Activated effector memory CD4-positive, alpha-beta T cell treated with anti-CD3 and anti-CD28 coated beads, Interleukin-2, amount 50 U/mL, for 16 hours (primary cell): ENCODE data around the gene ERI2.
"Not testable (repeated sequence)": the region's sequence is repeated elsewhere in the genome, so short reads cannot be mapped to it uniquely, and the experiment has no call there.

ENCODE experiments used
- DNase-seq: peaks from one replicate; pipeline ENCODE4 v3.0.0-alpha.2; 2020

ERI2 gene

DNA sequence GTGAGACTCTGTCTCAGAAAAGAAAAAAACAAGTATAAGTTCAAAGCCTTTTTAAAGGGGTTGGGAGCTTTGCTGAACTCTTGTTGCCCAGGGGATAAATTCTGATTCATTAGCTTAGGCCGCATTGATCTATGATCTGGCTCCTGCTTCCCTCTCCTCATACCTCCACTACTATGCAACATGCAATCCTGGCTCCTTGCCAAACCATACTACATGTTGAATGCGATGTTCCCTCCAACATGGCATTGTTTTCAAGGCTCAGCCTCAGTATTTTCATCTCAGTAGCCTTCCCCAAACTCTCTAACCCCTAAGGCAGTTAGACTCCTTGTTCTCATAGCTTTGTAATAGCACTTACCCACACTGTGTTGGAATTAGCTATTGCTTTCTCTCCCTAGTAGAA is 6.2 kb upstream of the ERI2 start:
- no peak for DNase-seq

DNA sequence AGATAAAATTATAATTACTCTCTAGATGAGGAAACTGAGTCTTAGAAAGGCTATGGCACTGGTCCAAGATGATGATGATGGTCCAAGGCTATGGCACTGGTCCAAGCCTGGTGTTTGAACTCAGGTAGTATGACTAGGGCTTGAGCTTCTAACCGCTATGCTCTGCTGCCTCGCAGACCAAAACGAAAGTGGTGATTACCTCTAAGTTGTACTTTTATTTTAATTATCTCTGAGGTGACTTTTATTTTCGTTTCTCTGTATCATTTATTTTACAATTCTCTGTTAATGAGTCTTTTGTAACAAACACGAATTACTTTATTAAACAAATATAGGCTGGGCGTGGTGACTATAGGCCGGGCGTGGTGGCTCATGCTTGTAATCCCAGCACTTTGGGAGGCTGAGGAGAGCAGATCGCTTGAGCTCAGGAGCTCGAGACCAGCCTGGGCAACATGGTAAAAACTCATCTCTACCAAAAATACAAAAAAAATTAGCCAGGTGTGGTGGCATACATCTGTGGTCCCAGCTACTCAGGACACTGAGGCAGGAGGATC is 5.7 kb upstream of the ERI2 start:
- DNase-seq, result no peak

DNA sequence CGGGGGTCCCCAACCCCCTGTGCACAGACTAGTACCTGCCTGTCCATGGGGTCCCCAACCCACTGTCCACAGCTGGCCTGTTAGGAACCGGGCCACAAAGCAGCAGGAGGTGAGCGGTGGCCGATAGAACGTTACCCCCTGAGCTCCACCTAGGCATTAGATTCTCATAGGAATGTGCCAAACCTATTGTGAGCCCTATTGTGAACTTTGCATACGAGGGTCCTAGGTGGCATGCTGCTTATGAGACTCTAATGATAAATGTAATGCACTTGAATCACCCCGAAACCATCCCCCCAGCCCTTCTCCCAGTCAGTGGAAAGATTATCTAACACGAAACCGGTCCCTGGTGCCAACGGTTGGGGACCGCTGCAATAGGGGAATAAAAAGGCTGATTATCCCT is 1.6 kb upstream of the ERI2 start:
- DNase-seq, result no peak

DNA sequence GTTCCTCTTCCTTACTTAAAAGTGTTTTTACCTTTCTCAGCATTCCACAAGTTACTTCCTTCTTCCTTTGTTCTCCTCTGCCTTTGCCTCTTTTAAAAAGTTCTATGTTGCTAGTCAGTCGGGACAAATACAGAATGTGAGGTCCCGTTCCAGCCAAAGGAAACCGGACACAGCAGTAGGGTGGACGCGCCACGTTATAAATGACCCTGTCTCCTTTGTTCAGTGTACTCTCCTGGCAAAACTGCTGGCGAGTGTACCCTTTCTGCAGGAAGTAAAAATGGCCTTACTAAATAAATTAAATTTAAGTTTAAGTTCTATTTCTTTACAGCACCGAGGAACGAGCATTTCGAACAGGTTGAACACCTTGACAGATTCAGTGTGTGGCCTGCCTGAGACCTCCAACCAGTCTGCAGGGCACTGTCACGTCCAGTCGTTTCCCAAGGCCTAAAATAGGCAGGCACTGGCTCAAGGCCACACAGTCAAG is 546 bp downstream of the ERI2 start:
- DNase-seq, result not testable (repeated sequence)

DNA sequence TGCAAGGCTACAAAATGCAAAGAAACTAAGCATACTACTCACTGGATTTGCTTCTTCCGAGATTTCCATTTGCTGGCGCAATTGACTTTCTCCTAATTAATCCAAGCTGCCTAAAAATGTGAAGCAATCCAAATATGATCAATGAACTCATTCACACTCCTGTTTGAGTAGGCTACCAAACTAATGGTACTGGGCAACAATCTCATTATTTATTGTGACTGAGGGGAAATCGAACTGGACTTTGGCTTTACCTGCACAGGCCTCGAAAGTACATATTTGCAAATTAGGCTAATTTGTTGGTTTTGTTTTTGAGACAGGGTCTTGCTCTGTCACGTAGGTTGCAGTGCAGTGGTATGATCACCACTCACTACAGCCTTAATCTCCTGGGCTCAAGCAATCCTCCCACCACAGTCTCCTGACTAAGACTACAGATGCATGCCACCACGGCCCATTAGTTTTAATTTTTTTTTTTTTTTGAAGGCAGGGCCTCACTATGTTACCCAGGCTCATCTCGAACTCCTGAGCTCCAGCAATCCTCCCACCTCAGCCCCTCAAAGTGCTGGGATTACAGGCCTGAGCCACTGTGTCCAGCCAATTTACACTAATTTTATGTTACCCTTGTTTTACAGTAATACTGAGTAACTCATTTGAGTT is 2.6 kb downstream of the ERI2 start:
- DNase-seq, result no peak

DNA sequence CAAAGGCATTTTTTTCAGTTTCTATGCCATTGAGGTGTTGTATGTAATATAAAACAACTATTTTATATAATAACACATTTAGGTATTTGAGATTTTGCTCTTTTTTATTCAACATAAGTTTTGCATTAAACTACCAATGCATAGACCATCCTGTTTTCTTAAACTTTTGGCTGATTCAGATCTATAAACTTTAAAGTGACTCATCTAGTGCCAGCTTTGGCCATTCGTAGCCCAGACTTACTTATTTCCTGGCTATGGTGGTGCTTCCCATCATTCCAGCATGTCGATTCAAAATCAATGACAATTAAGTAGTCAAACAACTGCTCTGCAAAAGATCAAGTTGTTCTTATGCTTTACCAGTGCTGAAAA is 3.1 kb downstream of the ERI2 start:
- no peak for DNase-seq

DNA sequence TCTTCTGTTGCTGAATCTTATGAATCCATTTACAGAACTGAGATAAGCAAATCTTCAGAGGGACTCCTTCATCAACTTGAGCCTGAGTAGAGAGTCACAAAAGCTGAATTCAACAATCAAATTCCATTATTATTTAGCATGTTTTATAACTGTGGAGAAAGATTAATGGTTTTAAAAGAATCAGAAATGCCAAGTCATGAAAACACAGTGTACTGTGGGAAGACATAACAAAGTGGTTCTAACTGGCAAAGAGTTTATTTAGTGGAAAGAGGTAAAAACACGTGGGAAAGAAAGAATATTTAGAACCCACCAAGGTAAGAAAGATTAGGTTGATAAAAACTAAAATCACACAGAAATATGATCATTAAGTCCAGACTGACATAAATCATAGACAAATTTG is 5.0 kb downstream of the ERI2 start:
- no peak for DNase-seq

DNA sequence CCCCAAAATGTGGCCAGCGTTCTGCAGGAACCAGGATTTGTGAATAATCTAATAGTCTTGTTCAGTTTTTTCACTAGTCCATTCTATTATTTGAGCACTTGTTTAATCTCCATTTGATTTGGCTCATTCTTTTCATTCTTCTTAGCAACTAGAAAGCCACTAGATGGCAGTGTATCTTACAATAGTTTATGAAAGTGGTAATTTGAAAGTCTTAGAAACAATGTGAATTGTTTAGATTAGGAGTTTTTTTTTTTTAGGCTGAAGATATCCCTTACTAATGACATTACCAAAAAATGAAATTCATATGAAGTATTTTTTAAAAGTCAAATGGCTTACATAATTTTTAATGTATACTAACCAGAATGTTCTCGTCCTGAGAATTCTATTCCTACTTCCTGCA is 6.7 kb downstream of the ERI2 start:
- DNase-seq, result no peak

DNA sequence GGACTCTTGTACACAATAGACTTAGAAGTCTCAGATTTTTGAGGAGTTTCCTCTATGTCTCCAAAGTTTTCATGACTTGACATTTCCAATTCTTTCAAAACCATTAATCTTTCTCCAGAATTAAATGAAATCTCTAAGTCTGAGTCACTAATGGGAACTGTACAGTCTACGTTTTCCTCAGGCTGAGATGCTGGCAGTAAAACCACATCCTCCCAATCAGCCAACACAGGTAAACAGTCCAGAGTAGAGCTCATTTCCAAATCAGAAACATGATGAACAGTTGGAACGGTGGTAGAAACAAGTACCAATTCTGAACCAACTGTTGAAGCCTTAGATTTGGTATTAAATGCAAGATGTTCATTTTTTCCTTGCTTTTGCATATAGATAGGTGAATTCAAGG is 7.9 kb downstream of the ERI2 start:
- DNase-seq, result no peak

DNA sequence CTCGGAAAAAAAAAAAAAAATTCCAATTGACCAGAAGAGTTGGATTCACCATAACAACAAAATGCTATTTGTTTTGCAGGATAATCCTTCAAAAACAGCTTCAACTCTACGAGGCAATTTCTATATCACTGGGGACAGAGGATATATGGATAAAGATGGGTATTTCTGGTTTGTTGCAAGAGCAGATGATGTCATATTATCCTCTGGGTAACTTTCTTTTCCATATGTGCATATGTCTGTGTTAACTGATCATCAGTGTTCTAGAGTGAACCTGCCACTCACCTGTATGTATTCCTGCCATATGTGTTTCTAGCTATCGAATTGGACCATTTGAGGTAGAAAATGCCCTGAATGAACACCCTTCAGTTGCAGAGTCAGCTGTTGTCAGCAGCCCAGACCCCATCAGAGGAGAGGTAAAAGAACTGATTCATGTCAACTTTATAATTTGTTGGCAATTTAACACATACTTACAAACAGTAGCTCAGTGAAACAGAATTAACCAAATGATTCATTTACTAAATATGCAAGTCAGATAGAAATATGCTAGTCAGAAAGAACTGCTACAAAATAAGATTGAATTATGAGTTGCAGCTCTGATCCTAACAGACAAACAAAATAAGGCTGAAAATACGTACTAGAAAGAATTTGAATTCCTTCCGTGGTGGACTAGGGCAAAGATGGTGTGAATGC is 14.2 kb downstream of the ERI2 start:
- no peak for DNase-seq

DNA sequence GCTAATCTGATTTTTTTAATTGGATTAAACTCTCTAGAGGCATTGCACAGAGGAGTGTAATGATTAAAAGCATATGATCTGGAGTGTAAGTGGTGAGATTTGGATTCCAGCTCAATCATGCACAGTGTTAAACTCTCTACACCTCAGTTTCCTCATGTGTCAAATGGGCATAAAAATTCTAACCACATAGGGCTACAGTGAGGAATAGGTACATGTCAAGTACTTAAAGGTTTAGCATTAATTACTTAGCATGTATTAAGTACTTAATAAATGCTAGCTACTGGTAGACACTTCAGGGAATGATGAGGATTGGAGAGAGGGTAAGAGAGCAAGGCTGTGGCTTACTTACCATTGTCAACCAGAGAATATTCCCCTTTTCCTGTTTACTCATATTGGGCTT is 17.1 kb downstream of the ERI2 start:
- DNase-seq, result no peak

DNA sequence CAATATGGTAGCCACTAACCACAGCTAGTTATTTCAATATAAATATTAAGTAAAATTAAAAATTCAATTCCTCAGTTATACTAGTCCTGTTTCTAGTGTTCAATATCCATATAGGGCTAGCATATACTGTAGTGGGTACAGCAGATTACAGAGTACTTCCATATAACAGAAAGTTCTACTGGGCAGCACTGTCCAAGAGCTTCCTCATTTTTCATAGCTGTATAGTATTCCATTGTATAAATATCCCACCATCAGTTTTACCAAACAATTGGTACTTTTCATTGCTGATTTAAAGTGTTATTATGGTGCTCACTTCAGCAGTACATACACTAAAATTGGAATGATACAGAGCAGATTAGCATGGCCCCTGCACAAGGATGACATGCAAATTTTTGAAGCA is 22.1 kb downstream of the ERI2 start:
- no peak for DNase-seq

DNA sequence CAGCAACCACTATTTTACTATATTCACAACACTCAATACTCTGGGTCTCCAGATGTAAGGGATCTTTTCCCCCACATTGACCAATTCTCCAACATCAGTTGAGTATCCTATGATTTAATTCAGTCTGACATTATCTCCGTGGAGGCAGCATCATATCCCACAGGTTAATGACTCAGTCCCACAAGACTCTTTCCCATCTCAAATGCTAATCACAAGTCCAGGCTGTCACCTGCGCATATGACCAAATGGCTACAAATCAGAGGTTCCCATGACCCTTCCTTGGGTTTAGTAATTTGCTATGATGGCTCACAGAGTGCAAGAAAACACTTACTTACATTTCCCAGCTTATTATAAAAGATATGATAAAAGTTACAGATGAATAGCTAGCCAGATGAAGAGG is 23.8 kb downstream of the ERI2 start:
- no peak for DNase-seq

DNA sequence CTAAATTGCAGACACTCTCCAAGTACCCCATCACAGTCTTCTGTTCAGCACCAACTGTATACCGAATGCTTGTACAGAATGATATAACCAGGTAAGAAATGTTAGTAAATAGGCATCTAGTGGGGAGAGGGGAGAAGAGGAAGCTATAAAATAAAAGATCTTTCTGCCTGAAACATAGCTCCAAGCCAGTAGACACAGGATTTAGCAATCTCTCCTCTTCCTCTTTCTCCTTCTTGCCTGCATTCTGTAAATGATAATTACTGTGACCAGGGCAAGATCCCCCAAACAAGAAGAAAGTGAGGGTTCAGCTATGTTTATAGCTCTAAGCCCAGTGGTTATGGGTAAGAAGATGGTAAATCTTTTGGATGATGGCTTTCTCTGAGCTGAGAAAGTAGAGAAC is 24.6 kb downstream of the ERI2 start:
- DNase-seq, result no peak

DNA sequence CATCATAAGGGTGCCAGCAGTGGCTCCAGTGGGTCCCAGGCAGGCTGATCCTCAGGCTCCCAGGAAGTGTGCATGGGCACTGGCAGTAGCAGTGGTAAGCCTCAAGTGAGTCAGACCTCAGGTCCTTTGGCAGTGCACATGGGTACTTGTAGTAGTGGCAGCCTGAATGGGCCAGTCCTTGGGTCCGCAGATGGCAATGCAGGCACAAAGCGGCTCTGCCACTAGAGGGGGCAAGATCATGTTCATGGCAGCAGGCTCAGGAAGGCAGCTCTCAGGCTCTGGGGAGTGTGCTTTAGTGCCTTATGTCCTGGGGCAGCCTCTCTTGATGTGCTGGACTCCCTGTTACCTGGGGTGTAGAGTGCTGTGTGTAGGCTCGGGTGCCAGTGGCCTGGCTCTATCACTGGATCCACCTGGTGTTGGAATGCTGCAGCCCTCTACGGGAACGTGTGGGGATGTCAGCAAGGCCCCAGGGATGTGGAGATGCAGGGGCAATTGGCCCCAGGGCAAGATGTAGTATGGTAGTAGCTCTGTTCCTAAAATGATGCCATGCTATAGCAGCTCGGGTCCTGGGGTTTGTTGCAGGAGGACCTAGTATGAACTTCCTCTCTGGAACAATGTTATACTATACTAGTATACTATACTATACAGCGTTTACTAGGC is 31.4 kb downstream of the ERI2 start:
- peak; percentile 83 for DNase-seq

DNA sequence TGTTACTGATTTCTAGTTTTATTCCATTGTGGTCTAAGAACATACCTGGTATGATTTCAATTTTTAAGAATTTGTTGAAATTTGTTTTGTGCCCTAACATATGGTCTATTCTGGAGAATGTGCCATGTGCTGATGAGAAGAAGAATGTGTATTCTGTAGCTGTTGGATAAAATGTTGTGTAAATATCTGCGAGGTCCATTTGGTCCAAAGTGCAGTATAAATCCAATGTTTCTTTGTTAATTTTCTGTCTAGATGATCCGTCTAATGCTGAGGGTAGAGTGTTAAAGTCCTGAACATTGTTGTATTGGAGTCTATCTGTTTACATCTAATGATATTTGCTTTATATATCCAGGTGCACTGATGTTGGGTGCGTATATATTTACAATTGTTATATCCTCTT is 32.6 kb downstream of the ERI2 start:
- DNase-seq, result no peak

DNA sequence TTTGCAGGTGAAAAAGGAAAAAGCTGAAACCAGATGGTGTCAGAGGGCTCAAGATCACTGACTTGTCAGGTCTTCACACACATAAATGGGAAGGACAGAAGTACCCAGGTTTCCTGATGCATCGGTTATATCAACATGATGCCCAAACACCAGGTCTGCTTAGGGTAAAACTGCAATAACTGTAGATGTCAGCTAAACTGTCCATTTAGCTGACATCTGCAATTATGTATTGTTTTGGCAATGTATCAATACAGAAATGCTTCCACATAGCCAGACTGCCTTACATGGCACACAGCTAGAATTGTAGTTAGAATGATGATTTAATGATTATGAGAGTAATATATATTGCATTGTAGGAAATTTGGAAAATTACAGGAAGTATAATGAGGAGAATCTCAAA is 37.5 kb downstream of the ERI2 start:
- no peak for DNase-seq

DNA sequence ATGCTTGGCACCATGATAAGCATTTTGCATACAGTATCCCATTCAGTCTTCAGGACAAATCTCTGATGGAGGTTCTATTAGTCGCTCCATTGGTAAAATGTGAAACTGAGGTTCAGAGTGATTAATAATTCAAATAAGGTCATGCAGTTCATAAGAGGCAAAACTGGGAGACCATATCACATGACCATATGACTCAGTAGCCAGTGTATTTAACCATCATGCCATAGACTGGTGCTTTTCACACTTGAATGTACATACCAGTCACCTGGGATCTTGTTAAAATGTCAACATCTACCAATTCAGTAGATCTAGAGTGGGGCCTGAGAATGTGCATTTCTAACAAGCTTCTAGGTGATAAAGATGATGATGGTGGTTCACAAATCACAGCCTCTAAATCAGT is 38.2 kb downstream of the ERI2 start:
- DNase-seq, result no peak

DNA sequence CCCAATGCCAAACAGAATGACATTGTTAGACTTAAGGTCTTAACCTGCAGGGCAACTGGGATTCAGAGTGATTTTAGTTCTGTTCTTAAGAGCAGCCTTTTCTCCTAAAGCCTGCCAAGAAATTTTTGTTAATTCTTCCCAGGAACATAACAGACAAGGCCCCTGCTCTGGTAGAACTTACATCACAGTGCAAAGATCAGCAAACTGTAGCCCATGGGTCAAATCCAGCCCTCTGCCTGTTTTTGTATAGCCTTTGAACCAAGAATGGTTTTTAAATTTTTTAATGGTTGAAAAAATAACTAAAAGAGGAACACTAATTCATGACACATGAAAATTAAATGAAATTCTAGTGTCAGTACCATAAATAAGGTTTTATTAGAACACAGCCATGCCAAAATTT is 38.7 kb downstream of the ERI2 start:
- DNase-seq, result no peak

DNA sequence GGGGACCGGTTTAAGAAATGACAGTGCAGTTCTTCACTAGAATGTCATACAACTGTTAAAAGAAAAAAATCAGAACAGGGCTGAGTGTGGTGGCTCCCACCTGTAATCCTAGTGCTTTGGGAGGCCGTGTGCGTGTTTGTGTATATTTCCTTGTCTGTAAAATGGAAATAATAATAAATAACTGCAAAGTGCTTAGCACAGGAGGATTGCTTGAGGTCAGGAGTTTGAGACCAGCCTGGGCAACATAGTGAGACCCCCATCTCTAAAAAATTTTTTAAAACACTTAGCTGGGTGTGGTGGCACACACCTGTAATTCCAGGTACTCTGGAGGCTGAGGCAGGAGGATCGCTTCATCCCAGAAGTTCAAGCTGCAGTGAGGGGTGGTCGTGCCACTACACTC is 40.0 kb downstream of the ERI2 start:
- DNase-seq, result no peak

DNA sequence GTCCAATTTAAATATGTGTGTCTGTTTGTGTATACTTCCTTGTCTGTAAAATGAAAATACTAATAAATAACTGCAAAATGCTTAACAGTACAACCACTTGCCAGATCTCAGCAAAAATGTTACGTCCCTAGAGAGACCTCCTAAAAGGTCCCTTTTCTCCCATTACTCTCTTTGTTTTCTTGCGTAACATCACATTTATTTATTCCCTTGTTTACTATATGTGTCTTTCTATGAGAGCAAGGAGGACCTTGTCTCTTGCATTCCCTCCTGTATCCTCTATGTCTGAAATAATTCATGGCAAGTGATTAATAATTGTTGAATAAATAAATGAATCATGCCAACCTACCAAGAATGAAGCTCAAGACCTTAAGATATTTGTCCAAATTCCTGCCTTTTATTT is 40.5 kb downstream of the ERI2 start:
- no peak for DNase-seq

DNA sequence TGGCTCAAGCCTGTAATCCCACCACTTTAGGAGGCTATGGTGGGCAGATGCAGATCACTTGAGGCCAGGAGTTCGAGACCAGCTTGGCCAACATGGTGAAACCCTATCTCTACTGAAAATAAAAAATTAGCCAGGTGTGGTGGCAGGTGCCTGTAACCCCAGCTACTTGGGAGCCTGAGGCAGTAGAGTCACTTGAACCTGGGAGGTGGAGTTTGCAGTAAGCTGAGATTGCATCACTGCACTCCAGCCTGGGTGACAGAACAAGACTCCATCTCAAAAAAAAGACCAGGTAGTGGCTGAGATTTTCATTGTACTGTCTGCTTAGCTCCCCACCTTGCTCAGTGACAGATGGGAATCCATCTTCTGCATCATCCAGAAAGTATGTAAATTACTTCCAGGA is 41.8 kb downstream of the ERI2 start:
- not testable (repeated sequence) for DNase-seq

DNA sequence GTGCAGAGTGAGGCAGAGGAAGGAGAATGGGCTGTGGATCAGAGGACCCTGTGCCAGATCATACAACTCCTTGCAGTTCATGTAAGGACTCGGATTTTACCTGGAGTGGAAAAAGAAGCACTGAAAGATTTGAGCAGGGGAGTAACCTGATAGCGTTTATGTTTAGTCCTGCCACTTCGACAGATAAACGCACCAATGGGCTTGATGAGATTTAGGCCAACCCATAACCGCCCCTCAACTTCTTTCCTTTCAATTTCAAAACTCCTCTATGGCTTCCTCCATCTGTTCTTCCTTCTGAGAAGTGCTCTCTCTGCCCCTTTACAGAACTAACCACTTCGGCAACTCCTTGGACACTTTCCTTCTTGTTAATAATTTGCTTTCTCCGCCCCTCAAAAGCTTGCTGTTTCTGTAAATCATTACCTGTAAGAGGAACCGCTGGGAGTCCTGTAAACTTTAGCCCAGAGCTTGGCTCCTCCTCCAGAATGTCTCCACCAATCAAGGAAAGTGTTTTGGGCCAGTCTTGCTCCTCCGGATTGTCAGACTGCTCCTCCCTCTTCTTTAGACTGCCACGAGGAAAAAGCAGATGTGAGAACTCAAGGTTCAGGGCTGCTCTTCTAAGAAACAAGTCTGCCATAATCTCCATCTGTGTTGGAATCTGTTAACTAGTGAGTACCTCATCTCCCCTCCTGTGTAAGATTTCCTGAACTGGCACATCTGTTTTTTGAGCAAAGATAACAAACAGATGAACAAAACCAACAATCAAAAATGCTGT is 42.6 kb downstream of the ERI2 start, which contains the start of gene ACSM3:
Gene ACSM3, plus strand, starts transcription at position 554 of the 772 bp plus-strand sequence. CDS start 6,021 bp downstream, outside the sequence.
- DNase-seq, result peak; percentile 84
